ENCODE data around the gene RAB3C. TPM values are rescaled to one million over a fixed set of nuclear protein-coding genes. Genes with fewer than 3 reads are reported as not detected.

RAB3C gene
- total RNA-seq, 2 experiments from 2014 or later: not detected

DNA sequence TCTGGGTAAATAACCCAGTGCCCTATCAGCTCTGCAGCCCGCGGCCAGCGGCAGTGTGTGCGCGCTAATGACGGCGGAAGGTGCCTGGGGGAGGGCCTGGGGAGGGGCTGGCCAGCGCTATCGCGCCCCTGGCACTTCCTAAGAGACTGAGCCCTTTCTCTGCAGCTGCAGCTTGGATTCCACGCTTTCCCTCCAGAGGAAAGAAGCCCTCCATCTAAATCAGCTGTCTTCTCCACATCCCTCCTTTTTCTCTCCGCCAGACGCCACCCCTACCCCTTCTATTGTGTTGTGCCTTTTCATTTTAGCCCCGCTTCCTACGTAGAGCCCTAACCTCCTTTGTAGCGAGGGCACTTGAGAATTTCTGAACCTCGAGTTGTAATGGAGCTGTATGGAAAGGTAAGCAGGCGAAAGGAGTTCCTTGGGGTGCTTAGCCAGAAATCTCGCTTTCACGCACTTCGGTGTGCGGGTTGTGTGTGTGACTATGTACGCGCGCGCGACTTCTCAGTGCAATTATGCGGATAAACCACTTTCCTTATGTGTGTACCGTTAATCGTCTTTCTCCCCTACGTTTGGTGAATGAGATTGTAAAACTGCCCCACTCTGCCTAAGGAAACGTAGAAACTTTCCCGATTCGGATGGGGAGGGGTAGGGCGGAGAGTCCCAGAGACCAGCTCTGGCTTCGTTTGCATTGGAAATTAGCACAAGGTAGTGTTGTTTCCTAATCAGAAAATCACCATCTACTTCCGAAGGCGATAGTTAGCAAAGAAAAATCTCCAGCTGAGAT is 664 bp upstream of the RAB3C start:
- Mint-ChIP-seq H3K4me3 (peak overlapping the region; percentile 57), H3K27me3 (peaks cover 55% of the 10 kb centered on the region), H3K36me3 (ENCODE audit: low read depth) (no peaks in the 10 kb centered on the region), H3K27ac (no peak overlapping the region), H3K4me1 (ENCODE audit: low read depth) (peaks cover 27% of the 10 kb centered on the region), H3K9me3 (peaks cover 5% of the 10 kb centered on the region)
- Histone ChIP-seq H3K36me3 (ENCODE audit: insufficient read depth, low read length) (no peaks in the 10 kb centered on the region), H3K4me3 (ENCODE audit: low read length) (peak overlapping the region; percentile 38), H3K4me1 (ENCODE audit: insufficient read depth, low read length) (peaks cover 18% of the 10 kb centered on the region), H3K27ac (ENCODE audit: low read depth in 1 of 2, low read length in 2 of 2) (no peak overlapping the region), H3K27me3 (ENCODE audit: control insufficient read depth in 1 of 2, insufficient read depth in 2 of 2, low read length in 2 of 2) (peaks cover 22 to 45% of the 10 kb centered on the region in 2 experiments), H3K9me3 (ENCODE audit: control insufficient read depth in 1 of 2, insufficient read depth in 1 of 2, low read length in 2 of 2) (peaks cover 0 to 10% of the 10 kb centered on the region in 2 experiments)
- peak in 1 of 14 experiments; percentile 2 for DNase-seq
- ChIA-PET POLR2A (no interaction called here), CTCF (no interaction called here)
- intact Hi-C loops (cut with DNase I, micrococcal nuclease): no loop called here
- TF ChIP-seq, protein P1, sequence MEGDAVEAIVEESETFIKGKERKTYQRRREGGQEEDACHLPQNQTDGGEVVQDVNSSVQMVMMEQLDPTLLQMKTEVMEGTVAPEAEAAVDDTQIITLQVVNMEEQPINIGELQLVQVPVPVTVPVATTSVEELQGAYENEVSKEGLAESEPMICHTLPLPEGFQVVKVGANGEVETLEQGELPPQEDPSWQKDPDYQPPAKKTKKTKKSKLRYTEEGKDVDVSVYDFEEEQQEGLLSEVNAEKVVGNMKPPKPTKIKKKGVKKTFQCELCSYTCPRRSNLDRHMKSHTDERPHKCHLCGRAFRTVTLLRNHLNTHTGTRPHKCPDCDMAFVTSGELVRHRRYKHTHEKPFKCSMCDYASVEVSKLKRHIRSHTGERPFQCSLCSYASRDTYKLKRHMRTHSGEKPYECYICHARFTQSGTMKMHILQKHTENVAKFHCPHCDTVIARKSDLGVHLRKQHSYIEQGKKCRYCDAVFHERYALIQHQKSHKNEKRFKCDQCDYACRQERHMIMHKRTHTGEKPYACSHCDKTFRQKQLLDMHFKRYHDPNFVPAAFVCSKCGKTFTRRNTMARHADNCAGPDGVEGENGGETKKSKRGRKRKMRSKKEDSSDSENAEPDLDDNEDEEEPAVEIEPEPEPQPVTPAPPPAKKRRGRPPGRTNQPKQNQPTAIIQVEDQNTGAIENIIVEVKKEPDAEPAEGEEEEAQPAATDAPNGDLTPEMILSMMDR (IDR thresholded peaks at IDR 0.05): no peak
- ATAC-seq (ENCODE audit: poor library complexity): no peak

DNA sequence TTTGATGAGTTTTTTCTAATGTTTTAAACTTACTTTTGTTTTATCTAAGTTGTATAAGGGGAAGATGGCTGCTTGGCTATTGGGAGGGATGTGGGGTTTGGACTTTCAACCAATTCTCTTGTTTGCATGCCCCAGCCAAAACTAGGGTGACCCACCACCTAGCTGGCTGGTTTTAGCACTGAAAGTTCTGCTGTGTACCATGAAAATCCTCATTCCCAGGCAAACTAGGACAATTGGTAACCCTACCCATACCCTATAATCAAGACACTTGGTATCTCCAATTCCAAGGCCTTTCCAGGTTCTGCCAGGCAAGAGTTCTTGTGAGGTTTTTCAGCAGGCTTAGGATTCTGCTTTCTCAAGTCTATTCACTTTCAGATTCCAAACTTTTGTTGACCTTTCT is 13.1 kb downstream of the RAB3C start:
- POLR2A ChIA-PET: no interaction called here
- H3K27ac ChIP-seq (ENCODE audit: low read depth in 1 of 2, low read length in 2 of 2): no peak overlapping the region
- TF ChIP-seq, protein P1 (IDR thresholded peaks at IDR 0.05): no peak

DNA sequence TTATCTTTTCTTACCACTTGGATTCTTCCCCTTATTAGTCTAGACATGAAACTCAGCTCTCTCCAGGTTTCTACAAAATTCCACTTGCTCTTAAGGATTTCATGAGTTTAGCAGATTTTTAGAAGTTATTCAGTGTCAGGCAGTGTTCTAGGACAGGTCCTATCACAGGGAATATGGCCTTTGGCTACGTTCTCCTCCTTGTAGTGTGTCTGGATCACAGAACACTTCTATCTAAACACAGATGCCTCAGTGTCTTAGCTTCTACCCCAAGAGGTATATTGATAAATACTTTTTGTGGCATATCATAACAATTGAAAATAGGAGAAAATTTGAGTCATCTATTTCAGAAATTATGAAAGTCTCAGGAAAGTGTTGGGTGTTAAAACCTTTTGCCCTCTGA is 15.6 kb downstream of the RAB3C start:
- Mint-ChIP-seq H3K36me3 (ENCODE audit: low read depth) (no peaks in the 10 kb centered on the region), H3K27me3 (peaks cover 10% of the 10 kb centered on the region), H3K9me3 (peaks cover 5% of the 10 kb centered on the region), H3K4me1 (ENCODE audit: low read depth) (no peaks in the 10 kb centered on the region), H3K4me3 (no peak overlapping the region), H3K27ac (no peak overlapping the region)
- ChIA-PET POLR2A (no interaction called here), CTCF (no interaction called here)
- no peaks in the 10 kb centered on the region for H3K4me1 ChIP-seq (ENCODE audit: insufficient read depth, low read length)
- H3K9me3 ChIP-seq (ENCODE audit: control insufficient read depth in 1 of 2, insufficient read depth in 1 of 2, low read length in 2 of 2): no peaks in the 10 kb centered on the region
- TF ChIP-seq, protein P1 (IDR thresholded peaks at IDR 0.05): no peak
- H3K27me3 ChIP-seq (ENCODE audit: control insufficient read depth in 1 of 2, insufficient read depth in 2 of 2, low read length in 2 of 2): peaks cover 0 to 9% of the 10 kb centered on the region in 2 experiments
- DNase-seq: no peak
- no peak overlapping the region for H3K27ac ChIP-seq (ENCODE audit: low read depth in 1 of 2, low read length in 2 of 2)
- ATAC-seq (ENCODE audit: poor library complexity): no peak
- no peaks in the 10 kb centered on the region for H3K36me3 ChIP-seq (ENCODE audit: insufficient read depth, low read length)
- intact Hi-C loops (cut with DNase I, micrococcal nuclease): no loop called here
- H3K4me3 ChIP-seq (ENCODE audit: low read length): no peak overlapping the region

More for the DNA sequence above, 13.1 kb downstream of the RAB3C start:
- ATAC-seq (ENCODE audit: poor library complexity): no peak
- H3K9me3 Mint-ChIP-seq: no peaks in the 10 kb centered on the region
- no peaks in the 10 kb centered on the region for H3K4me1 Mint-ChIP-seq (ENCODE audit: low read depth)
- no peak overlapping the region for H3K4me3 ChIP-seq (ENCODE audit: low read length)
- DNase-seq: no peak
- no peaks in the 10 kb centered on the region for H3K36me3 Mint-ChIP-seq (ENCODE audit: low read depth)
- CTCF ChIA-PET: no interaction called here
- peaks cover 0 to 9% of the 10 kb centered on the region in 2 experiments for H3K27me3 ChIP-seq (ENCODE audit: control insufficient read depth in 1 of 2, insufficient read depth in 2 of 2, low read length in 2 of 2)
- no peaks in the 10 kb centered on the region for H3K9me3 ChIP-seq (ENCODE audit: control insufficient read depth in 1 of 2, insufficient read depth in 1 of 2, low read length in 2 of 2)
- intact Hi-C loops (cut with DNase I, micrococcal nuclease): no loop called here
- no peaks in the 10 kb centered on the region for H3K36me3 ChIP-seq (ENCODE audit: insufficient read depth, low read length)
- H3K27me3 Mint-ChIP-seq: peaks cover 15% of the 10 kb centered on the region
- H3K4me3 Mint-ChIP-seq: no peak overlapping the region
- H3K27ac Mint-ChIP-seq: no peak overlapping the region
- H3K4me1 ChIP-seq (ENCODE audit: insufficient read depth, low read length): no peaks in the 10 kb centered on the region

All from CD4-positive, alpha-beta T cell (primary cell).